Kidney (tissue), 14 donors: Measurements from ENCODE around the gene FSTL5. TPM values are rescaled to one million over a fixed set of nuclear protein-coding genes. Genes with fewer than 3 reads are reported as not detected.

Experiments used
- DNase-seq, 5 donors: peaks; one replicate each; pipeline ENCODE4 v3.0.0-alpha.2; 2013 to 2020
- FAIRE-seq: peaks from 2 replicates; lab custom pipeline; 2012; peaks lifted over from hg19 to GRCh38; lab: Jason Lieb, UNC
- H3K27ac ChIP-seq, 2 donors: one replicate each; pipeline ENCODE4 v1.7.0; 2013; ENCODE audit warnings: low read depth in 2 of 2, low read length in 2 of 2, inconsistent platforms in 1 of 2
- H3K27me3 ChIP-seq: one replicate; pipeline ENCODE4 v1.7.1; 2013; ENCODE audit warnings: low read length, inconsistent platforms; ENCODE audit not compliant: control insufficient read depth, insufficient read depth
- H3K36me3 ChIP-seq, 3 donors: one replicate each; pipeline versions ENCODE4 v1.7.0 to v1.7.1; 2013; ENCODE audit warnings: low read length in 3 of 3, control low read depth in 1 of 3, inconsistent platforms in 1 of 3; ENCODE audit not compliant: insufficient read depth in 3 of 3, control insufficient read depth in 2 of 3
- H3K4me1 ChIP-seq, 3 donors: one replicate each; pipeline versions ENCODE4 v1.7.0 to v1.7.1; 2013; ENCODE audit warnings: low read length in 3 of 3, inconsistent platforms in 1 of 3, low read depth in 1 of 3; ENCODE audit not compliant: control insufficient read depth in 2 of 3, insufficient read depth in 2 of 3
- H3K4me3 ChIP-seq, 3 donors: one replicate each; pipeline versions ENCODE4 v1.7.0 to v1.8.1; 2013; ENCODE audit warnings: low read length in 3 of 3, control low read depth in 1 of 3, inconsistent platforms in 1 of 3
- H3K9ac ChIP-seq, 3 donors: one replicate each; pipeline versions ENCODE4 v1.7.0 to v1.7.1; 2013; ENCODE audit warnings: low read length in 3 of 3, control low read depth in 1 of 3, inconsistent platforms in 1 of 3
- H3K9me3 ChIP-seq, 3 donors: one replicate each; pipeline versions ENCODE4 v1.7.0 to v1.7.1; 2013; ENCODE audit warnings: low read length in 3 of 3, control low read depth in 1 of 3, inconsistent platforms in 1 of 3; ENCODE audit not compliant: control insufficient read depth in 2 of 3, insufficient read depth in 1 of 3
- CTCF ChIP-seq: IDR thresholded peaks from 3 replicates; pipeline ENCODE4 v1.5.1; 2012; ENCODE audit warnings: mild to moderate bottlenecking, moderate library complexity, borderline replicate concordance; ENCODE audit not compliant: insufficient read depth; ENCODE audit errors: extremely low read depth
- intact Hi-C: fragments of 100-400 bp; cut with DNase I; formaldehyde crosslinking; loops from one replicate; pipeline ENCODE4 v1.11.1; 2022
- polyA plus RNA-seq: library from polyadenylated mRNA; stranded (reverse); fragments of 350-450 nt; fragmentation: Illumina TruSeq; extraction: RNeasy Lipid Tissue Mini Kit (QIAGEN cat#74804); gene quantifications from one replicate; pipeline ENCODE4 v1.2.3, GENCODE V29; 2014; ENCODE audit warnings: low read depth, low replicate concordance; ENCODE audit not compliant: insufficient read depth
- total RNA-seq: library from RNA; stranded (reverse); fragmentation: NEBNext Ultra II Directional; extraction: Animal tissue kit (Norgen Biotek cat#: 25700); gene quantifications from one replicate; pipeline ENCODE4 v1.2.1, GENCODE V29; 2021
- donor health status: control.
- donor health status: control.
- donor health status: control.
- donor health status: control.
- donor health status: control.
- donor health status: DM: yes; HTN: yes; CAD: no.
- donor health status: Normal renal cell carcinoma (clear cell type).

FSTL5 gene
- total and polyA plus RNA-seq, 2 donors from 2014 or later, result 0.09 TPM; not detected in 1

- intact Hi-C loops, result no loop called here
- Histone ChIP-seq H3K36me3 (no peaks in the 10 kb centered on the region), H3K27ac (no peak overlapping the region), H3K9ac (no peak overlapping the region), H3K4me1 (no peaks in the 10 kb centered on the region), H3K27me3 (no peaks in the 10 kb centered on the region), H3K4me3 (no peak overlapping the region), H3K9me3 (no peaks in the 10 kb centered on the region)
- DNase-seq (no peak), FAIRE-seq (no peak)
- no peak for TF ChIP-seq CTCF
Measured at GRCh38 chr4:161546902-161547301, 616.9 kb downstream of the FSTL5 start.

- Histone ChIP-seq H3K27me3 (no peaks in the 10 kb centered on the region), H3K4me3 (no peak overlapping the region), H3K9ac (no peak overlapping the region), H3K36me3 (no peaks in the 10 kb centered on the region), H3K27ac (no peak overlapping the region), H3K4me1 (no peaks in the 10 kb centered on the region), H3K9me3 (peaks cover 0 to 3% (median 0%) of the 10 kb centered on the region in 3 donors)
- FAIRE-seq (no peak), DNase-seq (no peak)
- no peak for TF ChIP-seq CTCF
- intact Hi-C loops, result no loop called here
Measured at GRCh38 chr4:161540265-161540664, 623.5 kb downstream of the FSTL5 start.

- DNase-seq, result no peak
- no peak overlapping the region for H3K4me3 ChIP-seq
- H3K27me3 ChIP-seq, result no peaks in the 10 kb centered on the region
- FAIRE-seq, result no peak
- no peak overlapping the region for H3K9ac ChIP-seq
- H3K4me1 ChIP-seq, result no peaks in the 10 kb centered on the region
- no peak for TF ChIP-seq CTCF
- peaks cover 0 to 3% (median 0%) of the 10 kb centered on the region in 3 donors for H3K9me3 ChIP-seq
- H3K27ac ChIP-seq, result no peak overlapping the region
- intact Hi-C loops, result no loop called here
- no peaks in the 10 kb centered on the region for H3K36me3 ChIP-seq
Measured at GRCh38 chr4:161538941-161539340, 624.9 kb downstream of the FSTL5 start.

GRCh38 chr4:161530710-161531109 is 633.1 kb downstream of the FSTL5 start:
- Histone ChIP-seq H3K9me3 (peaks cover 0 to 2% (median 0%) of the 10 kb centered on the region in 3 donors), H3K27ac (no peak overlapping the region), H3K36me3 (no peaks in the 10 kb centered on the region), H3K9ac (no peak overlapping the region), H3K4me1 (no peaks in the 10 kb centered on the region), H3K4me3 (no peak overlapping the region), H3K27me3 (no peaks in the 10 kb centered on the region)
- no peak for FAIRE-seq
- intact Hi-C loops, result no loop called here
- no peak for DNase-seq
- no peak for TF ChIP-seq CTCF
